ENCODE data around the gene CDH3.
A peak's percentile ranks its signal among the peaks of the same experiment; 100 is the strongest.

Gene CDH3

DNA sequence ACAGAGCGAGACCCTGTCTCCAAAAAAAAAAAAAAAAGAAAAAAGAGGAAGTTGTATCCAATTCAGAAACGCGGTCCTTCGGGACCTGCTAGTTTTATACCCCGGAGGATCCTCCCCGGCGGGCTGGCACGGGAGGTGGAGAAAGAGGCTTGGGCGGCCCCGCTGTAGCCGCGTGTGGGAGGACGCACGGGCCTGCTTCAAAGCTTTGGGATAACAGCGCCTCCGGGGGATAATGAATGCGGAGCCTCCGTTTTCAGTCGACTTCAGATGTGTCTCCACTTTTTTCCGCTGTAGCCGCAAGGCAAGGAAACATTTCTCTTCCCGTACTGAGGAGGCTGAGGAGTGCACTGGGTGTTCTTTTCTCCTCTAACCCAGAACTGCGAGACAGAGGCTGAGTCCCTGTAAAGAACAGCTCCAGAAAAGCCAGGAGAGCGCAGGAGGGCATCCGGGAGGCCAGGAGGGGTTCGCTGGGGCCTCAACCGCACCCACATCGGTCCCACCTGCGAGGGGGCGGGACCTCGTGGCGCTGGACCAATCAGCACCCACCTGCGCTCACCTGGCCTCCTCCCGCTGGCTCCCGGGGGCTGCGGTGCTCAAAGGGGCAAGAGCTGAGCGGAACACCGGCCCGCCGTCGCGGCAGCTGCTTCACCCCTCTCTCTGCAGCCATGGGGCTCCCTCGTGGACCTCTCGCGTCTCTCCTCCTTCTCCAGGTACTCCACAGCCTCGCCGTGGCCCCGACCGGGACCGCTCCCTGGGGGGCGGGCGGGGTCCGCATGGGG lies at the start of gene CDH3:
CDH3 (plus strand) TSS at position 596 of the 779 bp plus-strand sequence; CDS start at position 666, 70 bp downstream.
- peak; percentile 34 for DNase-seq

DNA sequence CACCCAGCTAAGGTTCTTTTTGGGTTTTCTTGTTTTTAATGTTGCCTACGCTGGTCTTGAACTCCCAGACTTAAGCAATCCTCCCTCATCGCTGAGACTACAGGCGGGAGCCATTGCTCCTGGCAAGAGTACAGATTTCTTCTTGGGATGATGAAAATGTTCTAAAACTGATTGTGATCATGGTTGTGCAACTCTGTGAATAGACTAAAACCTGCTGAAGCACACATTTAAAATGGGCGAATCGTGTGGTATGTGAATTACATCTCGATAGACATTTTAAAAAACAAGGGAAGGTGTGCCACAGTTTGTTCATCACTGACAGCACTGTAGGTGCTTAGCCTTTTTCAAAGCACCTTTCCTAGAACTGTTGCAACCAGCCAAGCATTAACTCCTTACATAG lies 48.8 kb upstream of the CDH3 start:
- no peak for DNase-seq

DNA sequence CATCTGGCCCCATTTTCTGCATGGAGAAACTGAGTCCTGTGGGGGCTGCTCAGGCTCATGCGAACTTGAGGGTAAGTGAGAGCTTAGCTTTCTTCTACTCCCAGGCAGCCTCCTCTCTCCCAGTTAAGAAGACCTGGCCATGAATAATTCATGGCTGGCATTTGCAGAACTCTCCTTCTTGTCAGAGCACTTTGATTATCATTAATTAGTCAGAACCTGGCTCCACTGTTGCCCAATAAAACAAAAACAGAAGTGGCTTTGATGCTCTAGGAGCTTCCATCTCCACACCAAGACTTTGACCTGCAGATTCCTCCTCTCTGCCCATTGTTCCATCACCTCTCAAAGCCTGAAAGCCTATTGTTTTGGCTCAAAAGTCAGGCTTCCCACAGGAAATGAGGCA lies 45.5 kb upstream of the CDH3 start:
- DNase-seq, result no peak

DNA sequence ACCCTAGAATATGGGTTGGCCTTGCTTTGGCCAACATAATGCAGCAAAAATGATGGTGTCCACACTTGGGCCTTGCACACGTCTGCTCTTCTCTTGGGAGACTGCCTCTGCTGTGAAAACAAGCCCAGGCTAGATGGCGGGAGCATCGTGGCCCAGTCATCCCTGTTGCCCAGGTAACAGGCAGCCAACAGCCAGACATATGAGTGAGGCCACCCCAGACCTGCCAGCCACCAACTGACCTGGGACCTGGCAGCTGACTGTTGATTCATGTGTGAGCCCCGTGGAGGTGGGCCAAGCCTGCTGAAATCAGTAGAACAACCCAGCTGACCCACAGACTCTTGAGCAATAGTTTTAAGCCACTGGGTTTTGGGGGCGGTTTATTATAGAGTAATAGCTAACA lies 39.4 kb upstream of the CDH3 start:
- DNase-seq, result no peak

DNA sequence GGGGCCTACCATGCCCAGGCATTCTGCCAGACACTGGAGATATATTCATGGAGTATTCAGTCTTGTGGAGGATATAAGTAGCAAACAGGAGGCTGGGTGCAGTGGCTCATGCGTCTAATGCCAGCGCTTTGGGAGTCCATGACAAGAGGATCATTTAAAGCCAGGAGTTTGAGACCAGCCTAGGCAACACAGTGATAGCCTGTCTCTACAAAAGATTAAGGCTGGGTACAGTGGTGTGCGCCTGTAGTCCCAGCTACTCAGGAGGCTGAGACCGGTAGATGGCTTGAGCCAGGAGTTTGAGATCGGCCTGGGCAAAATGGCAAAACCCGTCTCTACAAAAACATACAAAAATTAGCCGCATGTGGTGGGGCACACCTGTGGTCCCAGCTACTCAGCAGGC lies 37.7 kb upstream of the CDH3 start:
- DNase-seq, result no peak

DNA sequence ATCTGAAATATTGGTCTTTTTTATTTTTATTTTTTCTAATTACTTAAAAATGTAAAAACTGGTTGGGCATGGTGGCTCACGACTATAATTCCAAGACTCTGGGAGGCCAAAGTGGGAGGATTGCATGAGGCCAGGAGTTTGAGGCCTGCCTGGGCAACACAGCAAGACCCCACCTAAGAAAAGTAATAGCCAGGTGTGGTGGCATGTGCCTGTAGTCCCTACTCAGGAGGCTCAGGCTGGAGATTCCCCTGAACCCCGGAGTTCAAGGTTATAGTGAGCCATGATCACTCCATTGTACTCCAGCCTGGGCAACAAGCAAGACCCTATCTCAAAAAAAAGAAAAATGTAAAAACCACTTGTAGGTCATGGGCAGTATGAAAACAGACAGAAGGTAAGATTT lies 36.8 kb upstream of the CDH3 start:
- no peak for DNase-seq

DNA sequence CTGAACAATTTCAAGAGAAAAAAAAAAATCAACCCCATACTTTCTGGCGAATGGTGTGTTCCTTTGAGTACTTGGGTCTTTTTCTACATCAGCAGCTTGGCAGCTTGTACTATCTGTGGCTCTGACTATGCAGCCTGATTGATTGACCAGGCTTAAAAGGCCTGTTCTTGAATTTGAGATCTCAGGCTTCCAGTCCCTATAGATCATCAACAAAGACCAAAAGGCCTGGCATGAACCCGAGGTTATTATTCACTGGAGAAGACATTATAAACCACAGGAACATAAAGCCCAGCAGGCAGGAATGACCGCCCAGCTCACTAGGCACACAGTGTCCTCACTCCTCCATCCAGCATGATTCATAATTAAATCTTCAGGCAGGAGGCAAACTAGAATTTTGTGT lies 32.1 kb upstream of the CDH3 start:
- no peak for DNase-seq

DNA sequence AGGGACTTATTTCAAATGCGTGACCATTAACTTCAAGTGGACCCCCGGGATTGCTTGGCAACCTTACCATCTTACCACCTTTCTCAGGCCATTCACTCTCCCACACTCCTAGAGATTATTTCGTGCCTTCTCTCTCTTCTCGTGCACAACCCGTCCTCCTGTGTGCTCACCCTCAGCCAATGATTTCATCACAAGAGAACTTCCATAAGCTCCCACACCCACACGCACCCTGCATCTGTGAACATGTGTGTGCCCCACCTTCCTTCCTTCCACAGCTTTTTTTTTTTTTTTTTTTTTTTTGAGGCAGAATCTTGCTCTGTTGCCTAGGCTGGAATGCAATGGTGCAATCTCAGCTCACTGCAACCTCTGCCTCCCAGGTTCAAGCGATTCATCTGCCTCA lies 27.4 kb upstream of the CDH3 start:
- DNase-seq, result no peak

DNA sequence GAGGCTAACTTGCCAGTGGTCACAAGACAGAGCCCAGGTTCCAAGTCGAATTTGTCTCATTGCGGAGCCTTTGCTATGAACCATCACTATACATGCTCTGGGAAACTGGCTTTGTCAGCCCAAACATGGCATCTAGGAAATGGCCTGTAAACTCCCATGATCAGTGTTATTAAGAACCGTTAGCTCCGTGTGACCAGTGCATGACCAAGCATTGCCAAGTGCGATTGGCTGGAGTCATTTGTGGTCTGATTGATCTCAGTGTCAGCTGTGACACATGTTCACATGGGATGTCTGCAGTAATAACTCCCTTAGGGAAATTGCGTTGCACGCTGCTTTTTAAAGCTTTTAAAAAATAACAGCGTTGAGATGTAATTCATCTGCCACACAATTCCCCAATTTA lies 18.6 kb upstream of the CDH3 start:
- DNase-seq, result no peak

DNA sequence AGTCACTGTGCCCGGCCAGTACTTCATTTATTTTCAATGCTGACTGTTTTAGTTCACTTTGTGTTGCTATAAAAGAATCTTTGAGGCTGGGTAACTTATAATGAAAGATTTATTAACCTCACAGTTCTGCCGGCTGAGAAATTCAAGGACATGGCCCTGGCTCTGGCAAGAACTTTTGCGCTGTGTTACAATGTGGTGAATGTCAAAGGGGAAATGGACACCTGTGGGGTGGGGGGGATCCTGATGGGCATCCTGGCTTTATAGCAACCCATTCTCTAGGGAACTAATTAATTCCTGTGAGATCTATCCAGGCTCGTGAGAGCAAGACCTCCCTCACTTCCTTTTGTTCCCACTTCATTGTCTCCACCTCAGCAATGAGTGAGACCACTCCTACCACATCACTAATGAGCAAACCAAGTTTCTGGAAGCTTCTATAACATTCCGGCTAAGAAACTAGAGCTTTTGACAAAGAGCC lies 17.1 kb upstream of the CDH3 start:
- DNase-seq, result no peak

DNA sequence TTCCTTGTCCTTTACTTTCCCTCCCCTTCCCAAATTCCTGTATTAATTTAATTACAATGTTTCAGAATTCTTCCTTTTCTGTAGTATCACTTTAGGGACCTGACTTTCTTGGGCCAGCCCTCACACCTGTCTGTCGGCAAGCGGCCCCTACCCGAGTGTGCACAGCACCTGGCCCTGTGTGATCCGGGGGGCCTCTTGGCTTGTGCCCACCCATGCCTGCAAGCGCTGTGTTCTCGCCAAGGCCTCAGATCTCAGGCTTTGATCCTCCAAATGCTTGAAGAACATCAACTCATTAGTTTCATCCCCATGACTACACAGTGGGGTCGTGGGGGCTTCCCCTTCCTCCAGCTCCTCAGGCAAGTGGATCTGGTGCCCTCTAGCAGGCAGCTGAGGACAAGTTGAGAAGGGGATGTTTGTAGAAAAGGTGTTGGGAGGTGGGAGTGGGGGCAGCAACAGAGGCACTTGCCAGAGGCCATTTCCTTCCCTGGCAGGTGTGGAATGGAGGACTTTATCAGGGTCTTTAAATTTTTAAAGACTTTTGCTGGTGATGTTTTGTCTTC lies 15.7 kb upstream of the CDH3 start:
- no peak for DNase-seq

DNA sequence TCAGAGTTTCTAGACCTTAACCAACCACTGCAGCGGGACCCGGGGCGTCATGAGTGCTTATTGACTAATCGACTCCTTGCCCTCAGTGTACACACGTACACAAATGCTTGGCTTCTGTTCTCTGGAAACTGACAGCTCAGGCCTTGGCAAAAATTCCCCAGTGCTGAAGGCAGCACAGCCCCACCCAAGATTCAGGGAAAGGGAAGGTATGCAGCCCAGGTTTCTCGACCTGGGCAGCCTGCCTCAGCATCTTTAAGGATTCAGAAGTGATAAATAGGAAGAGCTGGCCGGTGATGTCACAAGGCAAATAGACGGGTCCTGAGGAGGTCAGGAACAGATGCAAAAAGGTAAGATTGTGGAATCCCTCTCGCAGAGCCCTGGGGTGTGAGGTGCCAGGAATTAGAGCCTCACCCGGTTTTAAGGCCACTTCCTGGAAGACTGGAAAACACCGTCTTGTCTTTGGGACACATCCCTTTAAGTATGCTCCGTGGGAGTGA lies 9.0 kb upstream of the CDH3 start:
- no peak for DNase-seq

DNA sequence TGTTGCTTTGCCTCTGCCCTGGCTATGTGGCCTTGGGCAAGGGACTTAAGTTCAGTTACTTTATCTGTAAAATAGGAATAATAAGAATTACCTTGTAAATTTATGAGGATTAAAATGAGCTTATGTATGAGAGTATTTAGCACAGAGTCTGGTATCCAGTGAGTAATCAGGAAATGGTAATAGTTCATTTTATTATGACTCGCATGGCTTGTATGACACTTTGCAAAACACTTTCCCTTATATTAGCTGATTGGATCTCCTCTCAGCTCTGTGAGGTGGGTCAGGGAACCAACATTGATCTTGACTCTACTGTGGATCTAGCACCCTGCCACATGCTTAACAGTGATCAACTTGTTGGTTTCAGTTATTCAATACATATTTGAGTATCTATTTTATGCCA lies 8.3 kb upstream of the CDH3 start:
- no peak for DNase-seq

DNA sequence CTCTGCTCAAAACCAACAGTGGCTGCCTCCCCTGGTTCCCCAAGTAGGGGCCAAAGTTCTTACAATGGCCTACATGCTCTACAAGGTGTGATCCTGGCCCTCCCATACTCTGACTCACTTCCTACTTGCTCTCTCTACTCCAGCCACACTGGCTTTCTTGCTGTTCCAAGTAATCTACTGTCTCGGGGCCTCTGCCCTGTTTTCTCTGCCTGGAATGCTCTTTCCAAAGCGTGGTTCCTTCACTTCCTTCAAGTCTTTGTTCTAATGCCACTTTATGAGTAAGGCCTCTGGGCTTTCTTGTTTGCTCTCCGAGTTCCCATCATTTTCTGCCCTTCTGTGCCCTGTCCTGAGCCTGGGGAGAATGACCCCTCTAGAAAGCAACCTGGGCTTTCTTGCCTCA lies 4.1 kb upstream of the CDH3 start:
- DNase-seq, result no peak

DNA sequence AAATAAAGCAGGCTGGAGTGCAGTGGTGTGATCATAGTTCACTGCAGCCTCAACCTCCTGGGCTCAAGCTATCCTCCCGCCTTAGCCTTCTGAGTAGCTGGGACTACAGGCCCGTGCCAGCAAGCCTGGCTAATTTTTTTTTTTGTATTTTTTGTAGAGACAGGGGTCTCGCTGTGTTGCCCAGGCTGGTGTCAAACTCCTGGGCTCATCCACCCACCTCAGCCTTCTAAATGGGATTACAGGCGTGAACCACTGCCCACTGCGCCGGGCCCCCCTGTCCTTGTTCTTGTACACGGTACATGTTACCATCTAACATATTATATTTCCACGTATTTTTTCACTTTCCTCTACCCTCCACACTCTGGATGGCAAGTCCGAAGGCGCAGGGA lies 3.1 kb upstream of the CDH3 start:
- no peak for DNase-seq

DNA sequence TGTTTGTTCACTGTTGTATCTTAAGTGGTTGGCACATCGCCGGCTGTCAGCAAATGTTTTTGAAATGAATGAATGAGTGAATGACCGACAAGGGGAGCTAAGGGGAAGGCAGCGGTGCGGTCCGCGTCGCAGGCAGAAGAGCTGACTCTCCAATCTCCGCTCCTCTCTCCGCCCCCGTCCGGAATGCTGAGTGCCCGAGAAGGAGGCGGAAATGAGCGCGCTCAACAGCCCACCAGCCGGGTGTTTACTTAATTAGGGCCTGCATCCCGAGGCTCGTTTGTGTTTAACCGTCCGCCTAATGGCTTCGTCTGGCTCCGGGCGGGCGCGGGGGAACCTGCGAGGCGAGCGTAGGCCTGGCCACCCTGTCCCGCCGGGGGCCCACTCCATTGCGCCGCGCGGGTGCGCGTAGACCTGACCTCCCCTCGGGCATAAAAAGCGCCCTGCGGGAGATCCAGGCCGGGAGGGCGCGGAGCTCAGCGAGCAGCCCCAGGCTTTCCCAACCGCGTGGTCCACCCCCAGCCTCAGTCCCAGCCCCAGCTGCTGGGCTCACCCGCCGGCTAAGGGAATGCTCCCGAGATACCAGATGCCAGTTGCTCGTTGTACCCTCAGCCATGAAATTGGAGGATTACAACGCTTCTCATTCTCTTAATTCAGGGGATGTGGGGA lies 2.5 kb upstream of the CDH3 start:
- no peak for DNase-seq

DNA sequence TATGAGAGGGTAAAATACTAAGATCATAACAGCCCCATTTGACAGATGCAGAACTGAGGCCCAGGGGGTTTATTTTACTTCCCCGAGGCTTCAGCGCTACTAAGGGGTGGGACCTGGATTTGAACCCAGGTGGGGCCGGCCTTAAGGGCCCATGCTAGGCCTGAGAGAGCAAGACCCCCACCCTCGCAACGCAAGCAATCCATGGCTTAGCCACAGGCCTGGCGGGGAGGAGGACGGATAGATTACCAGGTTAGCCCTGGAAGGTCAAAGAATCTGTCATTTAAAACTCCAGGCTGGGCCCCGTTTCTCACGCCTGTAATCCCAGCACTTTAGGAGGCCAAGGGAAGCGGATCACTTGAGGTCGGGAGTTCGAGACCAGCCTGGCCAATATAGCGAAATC lies 1.9 kb upstream of the CDH3 start:
- no peak for DNase-seq

DNA sequence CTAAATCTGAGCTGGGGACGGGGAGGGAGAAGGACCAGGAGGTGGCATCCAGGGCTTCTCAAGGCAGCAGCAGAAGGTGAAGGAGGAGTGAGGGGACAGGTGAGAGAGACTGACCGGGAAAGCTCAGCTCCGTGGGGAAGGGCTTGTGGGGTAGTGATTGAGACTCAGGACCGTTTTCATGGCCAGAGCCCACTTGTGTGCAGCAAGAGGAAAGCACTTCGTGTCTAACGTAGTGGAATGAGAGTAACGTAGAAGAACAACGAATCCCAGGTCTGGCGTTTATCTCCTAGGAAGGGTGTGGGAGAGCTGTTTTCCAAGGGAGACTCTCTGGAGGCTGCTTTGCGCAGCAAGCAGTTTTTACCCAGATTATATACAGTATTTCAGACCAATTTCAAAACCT lies 1.3 kb upstream of the CDH3 start:
- DNase-seq, result no peak

DNA sequence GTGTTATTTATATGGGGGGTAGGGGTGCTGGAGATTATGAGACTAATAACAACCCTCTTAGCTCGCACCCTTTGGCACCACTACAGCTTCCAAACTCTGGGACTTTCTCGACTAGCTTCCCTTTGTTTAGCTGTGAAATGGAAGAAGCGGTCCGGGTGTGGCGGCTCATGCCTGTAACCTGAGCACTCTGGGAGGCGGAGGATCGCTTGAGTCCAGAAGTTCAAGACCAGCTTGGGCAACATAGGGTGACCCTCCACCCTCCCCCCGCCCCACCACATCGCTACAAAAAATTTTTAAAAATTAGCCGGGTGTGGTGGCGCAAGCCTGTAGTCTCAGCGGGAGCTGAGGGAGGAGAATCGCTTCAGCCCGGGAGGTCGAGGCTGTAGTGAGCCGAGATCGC lies 814 bp upstream of the CDH3 start:
- DNase-seq, result no peak

DNA sequence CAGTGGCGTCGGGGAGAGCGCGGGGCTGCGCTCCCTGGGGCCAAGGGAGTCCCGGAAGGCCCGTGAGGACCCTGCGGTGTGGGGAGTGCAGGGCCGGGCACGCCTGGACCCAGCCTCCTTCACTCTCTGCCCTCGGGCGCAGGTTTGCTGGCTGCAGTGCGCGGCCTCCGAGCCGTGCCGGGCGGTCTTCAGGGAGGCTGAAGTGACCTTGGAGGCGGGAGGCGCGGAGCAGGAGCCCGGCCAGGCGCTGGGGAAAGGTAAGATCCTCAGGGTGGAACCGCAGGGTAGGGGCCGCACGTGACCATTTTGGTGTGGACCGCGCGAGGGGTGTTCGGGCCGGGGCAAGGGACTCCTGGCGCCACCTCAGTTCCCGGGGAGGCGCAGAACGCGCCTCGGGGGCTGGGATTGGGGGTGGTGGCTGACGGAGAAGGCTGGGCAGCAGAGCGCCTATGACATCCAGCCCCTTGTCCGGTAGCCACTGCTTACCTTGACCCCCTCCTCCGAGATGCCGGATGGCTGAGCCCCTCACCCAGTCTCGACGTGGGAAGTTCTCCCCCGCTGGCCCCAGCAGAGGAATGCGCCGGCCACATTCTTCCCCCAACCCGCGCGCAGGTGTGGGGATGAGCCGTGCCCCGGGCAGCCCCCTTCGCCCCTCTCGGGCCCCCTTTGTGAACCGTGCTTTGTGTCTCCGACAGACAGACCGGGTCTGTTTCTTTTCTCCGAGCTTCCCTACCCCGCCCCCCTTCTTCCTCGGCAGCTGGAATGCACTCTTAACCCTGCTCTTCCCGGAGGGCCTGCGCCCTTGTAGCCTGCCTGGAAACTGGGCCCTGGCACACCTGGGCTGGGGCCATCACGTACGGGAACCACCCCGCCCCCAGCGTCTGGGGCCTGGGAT lies 631 bp downstream of the CDH3 start:
- no peak for DNase-seq

DNA sequence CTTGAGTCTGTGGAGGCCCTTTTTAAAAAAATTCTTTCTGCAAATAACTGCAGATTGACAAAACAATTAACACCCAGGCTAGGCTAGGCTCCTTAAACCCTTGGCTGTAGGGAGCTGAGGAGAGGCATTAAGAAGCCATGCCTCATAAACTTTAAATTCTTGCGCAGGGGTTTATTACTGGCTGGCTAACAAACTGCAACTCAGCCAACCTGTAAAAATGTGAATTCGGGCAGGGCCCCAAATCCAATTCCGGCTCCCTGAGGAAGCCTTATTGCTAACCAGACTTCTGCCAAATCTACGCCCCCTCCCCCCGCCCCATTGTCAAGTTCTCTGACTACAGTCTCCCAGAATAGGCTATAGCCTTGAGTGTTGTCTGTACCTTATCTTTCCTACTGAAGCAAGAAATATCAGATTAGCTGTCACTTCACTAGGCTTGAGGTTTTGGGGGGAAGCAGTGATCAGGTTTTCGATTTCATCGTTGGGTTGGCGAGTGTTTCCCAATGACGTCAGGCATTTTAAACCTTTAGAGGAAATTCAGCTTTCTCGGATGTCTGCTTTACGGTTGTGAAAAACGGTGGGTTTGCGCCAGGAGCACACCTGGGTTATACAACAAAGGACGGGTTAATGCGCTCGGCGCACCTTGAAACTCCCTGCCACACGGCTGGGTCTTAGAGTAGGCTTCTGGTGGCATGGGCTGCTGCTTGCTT lies 2.0 kb downstream of the CDH3 start:
- no peak for DNase-seq

DNA sequence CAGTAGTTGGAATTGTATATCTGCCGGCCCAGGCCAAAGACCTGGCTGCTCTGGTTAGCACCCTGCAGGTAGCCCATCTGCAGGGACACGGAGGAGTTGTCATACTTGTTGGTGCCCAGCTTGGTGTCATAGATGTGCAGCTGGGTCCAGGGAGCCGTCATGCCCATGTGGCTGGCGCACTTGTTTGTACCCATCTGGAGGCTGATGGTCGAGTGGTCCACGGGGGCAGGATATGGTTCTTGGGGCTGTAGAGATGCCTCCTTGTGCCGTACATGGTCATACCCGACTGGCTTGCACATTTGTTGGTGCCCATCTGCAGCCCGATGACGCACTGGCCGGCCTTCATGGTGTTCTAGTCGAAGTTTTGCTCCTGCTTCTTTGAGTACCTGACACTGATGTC lies 6.0 kb downstream of the CDH3 start:
- no peak for DNase-seq

DNA sequence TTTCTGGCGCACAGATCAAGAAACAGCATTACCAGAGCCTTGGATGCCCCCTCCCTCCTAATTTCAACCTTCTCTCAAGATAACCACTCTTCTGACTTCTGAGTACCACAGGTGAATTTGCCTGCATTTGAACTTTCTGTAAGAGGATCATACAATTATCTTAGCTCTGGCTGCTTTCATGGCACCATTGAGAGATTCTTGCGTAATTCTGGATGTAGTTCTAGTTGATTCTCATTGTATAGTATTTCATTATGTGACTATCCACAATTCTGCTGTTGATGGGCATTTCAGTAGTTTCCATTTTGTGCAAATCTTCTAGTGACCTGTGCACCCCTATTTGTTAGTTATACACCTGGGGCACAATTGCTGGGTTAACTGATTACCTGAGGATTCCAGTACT lies 7.5 kb downstream of the CDH3 start:
- no peak for DNase-seq

All from CD4-positive, alpha-beta T cell treated with Interleukin-21 for 1 hour (primary cell).